Breast epithelium (tissue), 4 donors: ENCODE measurements around the gene PLB1. TPM values are rescaled to one million over a fixed set of nuclear protein-coding genes. Genes with fewer than 3 reads are reported as not detected.

Experiments used
- DNase-seq, 2 donors: peaks; one replicate each; pipeline ENCODE4 v3.0.0-alpha.2; 2019; ENCODE audit warnings: low spot score in 2 of 2
- H3K27ac ChIP-seq, 2 donors: fragments of 200-600 bp; sonication (generic) in 1 of 2; one replicate each; pipeline ENCODE4 v1.5.1; 2016 to 2019; ENCODE audit warnings: mild to moderate bottlenecking in 1 of 2
- H3K27me3 ChIP-seq, 2 donors: fragments of 200-600 bp; sonication (generic) in 1 of 2; one replicate each; pipeline versions ENCODE4 v1.5.1 to v1.6.0; 2017 to 2019; ENCODE audit warnings: control low read depth in 1 of 2, mild to moderate bottlenecking in 1 of 2
- H3K36me3 ChIP-seq: fragments of 200-600 bp; one replicate; pipeline ENCODE4 v1.5.1; 2019
- H3K4me1 ChIP-seq, 2 donors: fragments of 200-600 bp; sonication (generic); one replicate each; pipeline ENCODE4 v1.5.1; 2016 to 2019; ENCODE audit warnings: control low read depth in 1 of 2
- H3K4me3 ChIP-seq, 3 donors: fragments of 200-600 bp; sonication (generic); 1 replicate in 2 of 3; 2 replicates in 1 of 3; pipeline ENCODE4 v1.5.1; 2016 to 2019; ENCODE audit warnings: mild to moderate bottlenecking in 3 of 3, moderate library complexity in 2 of 3
- H3K9me3 ChIP-seq, 2 donors: fragments of 200-600 bp; sonication (generic) in 1 of 2; one replicate each; pipeline ENCODE4 v1.5.1; 2016 to 2019; ENCODE audit warnings: control low read depth in 1 of 2
- CTCF ChIP-seq, 3 donors: fragments of 450-650 bp; IDR thresholded peaks; one replicate each; pipeline ENCODE4 v1.5.1; 2016 to 2017; ENCODE audit warnings: antibody characterized with exemption in 3 of 3, mild to moderate bottlenecking in 3 of 3, moderate library complexity in 3 of 3
- POLR2A ChIP-seq: fragments of 450-650 bp; IDR thresholded peaks from one replicate; pipeline ENCODE4 v1.6.1; 2016; ENCODE audit warnings: antibody characterized with exemption, mild to moderate bottlenecking, moderate library complexity
- POLR2AphosphoS5 ChIP-seq, 3 donors: sonication (generic); formaldehyde crosslinking; IDR thresholded peaks; one replicate each; pipeline ENCODE4 v1.6.1; 2017; ENCODE audit warnings: antibody characterized with exemption in 3 of 3
- intact Hi-C: fragments of 100-400 bp; cut with DNase I; formaldehyde crosslinking; loops from one replicate; pipeline ENCODE4 v1.15.1; 2023; ENCODE audit warnings: low total_unique reads
- total RNA-seq, 3 donors: library from RNA; depleted of rRNA; stranded (reverse); fragments of >200 nt; gene quantifications; one replicate each; pipeline ENCODE4 v1.1.0, GENCODE V29; 2016

PLB1 gene
- total RNA-seq, 3 donors from 2014 or later: 5.6 to 11.9 (median 8.8) TPM

- no peaks in the 10 kb centered on the region for H3K27me3 ChIP-seq
- no peak for DNase-seq
- TF ChIP-seq POLR2AphosphoS5 (IDR thresholded peaks at IDR 0.05) (no peak), CTCF (IDR thresholded peaks at IDR 0.05) (no peak), POLR2A (no peak)
- H3K4me3 ChIP-seq: no peak overlapping the region
- H3K9me3 ChIP-seq: no peaks in the 10 kb centered on the region
- H3K36me3 ChIP-seq: no peaks in the 10 kb centered on the region
- intact Hi-C loops: no loop called here
- H3K27ac ChIP-seq: peak overlapping the region; percentile 5 to 71
- H3K4me1 ChIP-seq: no peaks in the 10 kb centered on the region
These were observed 134.5 kb downstream of the PLB1 start for GRCh38 chr2:28630341-28630740.

GRCh38 chr2:28631514-28632206, 135.8 kb downstream of the PLB1 start:
- Histone ChIP-seq H3K9me3 (no peaks in the 10 kb centered on the region), H3K27me3 (no peaks in the 10 kb centered on the region), H3K36me3 (no peaks in the 10 kb centered on the region), H3K4me1 (no peaks in the 10 kb centered on the region), H3K4me3 (no peak overlapping the region), H3K27ac (no peak overlapping the region)
- no peak for TF ChIP-seq POLR2A
- no peak for TF ChIP-seq CTCF (IDR thresholded peaks at IDR 0.05)
- TF ChIP-seq POLR2AphosphoS5 (IDR thresholded peaks at IDR 0.05): no peak
- intact Hi-C loops: no loop called here
- no peak for DNase-seq

GRCh38 chr2:28632791-28633190, 136.9 kb downstream of the PLB1 start:
- Histone ChIP-seq H3K27me3 (no peaks in the 10 kb centered on the region), H3K9me3 (no peaks in the 10 kb centered on the region), H3K4me3 (no peak overlapping the region), H3K4me1 (no peaks in the 10 kb centered on the region), H3K27ac (no peak overlapping the region), H3K36me3 (no peaks in the 10 kb centered on the region)
- no peak for DNase-seq
- TF ChIP-seq POLR2A (no peak), CTCF (IDR thresholded peaks at IDR 0.05) (no peak), POLR2AphosphoS5 (IDR thresholded peaks at IDR 0.05) (no peak)
- intact Hi-C loops: no loop called here

- Histone ChIP-seq H3K4me1 (no peaks in the 10 kb centered on the region), H3K27ac (peak overlapping the region in 1 of 2 donors; percentile 0), H3K36me3 (no peaks in the 10 kb centered on the region), H3K4me3 (no peak overlapping the region), H3K9me3 (no peaks in the 10 kb centered on the region), H3K27me3 (no peaks in the 10 kb centered on the region)
- TF ChIP-seq POLR2A (no peak), CTCF (IDR thresholded peaks at IDR 0.05) (no peak), POLR2AphosphoS5 (IDR thresholded peaks at IDR 0.05) (no peak)
- DNase-seq: no peak
- intact Hi-C loops: no loop called here
These were observed 137.3 kb downstream of the PLB1 start for GRCh38 chr2:28633204-28633603.

GRCh38 chr2:28633746-28634145, 137.9 kb downstream of the PLB1 start:
- Histone ChIP-seq H3K4me3 (no peak overlapping the region), H3K4me1 (no peaks in the 10 kb centered on the region), H3K36me3 (no peaks in the 10 kb centered on the region), H3K27me3 (no peaks in the 10 kb centered on the region), H3K27ac (peak overlapping the region in 1 of 2 donors; percentile 0), H3K9me3 (no peaks in the 10 kb centered on the region)
- DNase-seq: no peak
- no peak for TF ChIP-seq POLR2AphosphoS5 (IDR thresholded peaks at IDR 0.05)
- TF ChIP-seq POLR2A: no peak
- TF ChIP-seq CTCF (IDR thresholded peaks at IDR 0.05): no peak
- intact Hi-C loops: no loop called here
